Hematopoietic multipotent progenitor cell treated with erythropoietin and hydrocortisone succinate and interleukin-3 and kit ligand, for 17 days (in vitro differentiated cells): ENCODE measurements around the gene CLEC2B.
"Not testable (repeated sequence)": the region's sequence is repeated elsewhere in the genome, so short reads cannot be mapped to it uniquely, and the experiment has no call there.

Experiments
- DNase-seq: peaks from one replicate; pipeline ENCODE4 v3.0.0-alpha.2; 2015; ENCODE audit warnings: low spot score

The CLEC2B gene

DNA sequence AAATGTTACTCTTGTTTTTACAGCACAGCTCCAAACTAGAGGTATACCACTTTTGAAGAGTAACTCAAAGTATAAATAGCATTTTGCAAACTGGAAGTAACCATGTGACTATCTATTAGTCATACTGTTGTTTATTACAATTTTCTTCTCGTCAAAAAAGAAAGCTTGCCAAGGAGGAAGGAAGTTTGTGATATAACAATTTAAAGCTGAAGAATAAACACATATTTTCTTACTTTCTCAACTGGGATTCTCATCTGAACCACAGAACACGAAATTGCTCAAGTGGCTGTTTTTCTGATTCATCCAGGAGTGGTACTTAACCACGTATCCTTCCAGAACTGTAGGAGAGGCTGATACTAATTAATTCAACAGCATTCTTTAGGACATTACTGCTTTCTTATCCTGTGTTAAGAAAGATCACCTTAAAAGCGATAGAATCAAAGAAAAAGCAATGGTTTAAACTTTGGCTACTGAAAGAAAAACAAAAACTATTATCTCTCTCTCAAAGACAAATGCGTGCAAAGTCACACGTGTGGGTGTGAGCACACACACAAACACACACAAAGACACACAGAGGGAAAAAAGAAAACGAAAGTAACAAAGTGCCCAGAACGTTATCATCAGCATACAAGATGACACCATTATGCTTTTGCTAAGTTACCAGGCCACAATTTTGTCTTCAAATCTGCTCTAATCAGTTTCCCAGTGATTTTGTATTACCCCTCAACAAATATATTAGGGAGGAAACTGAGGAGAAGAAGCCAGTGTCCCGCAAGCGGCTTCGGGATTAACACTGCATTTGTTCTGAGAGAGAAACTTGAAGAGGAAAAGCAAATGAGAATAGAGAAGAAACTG lies at the start of gene CLEC2B:
Gene CLEC2B (minus strand): TSS at position 48 of the 855 bp plus-strand sequence.
- DNase-seq = peak; percentile 75

DNA sequence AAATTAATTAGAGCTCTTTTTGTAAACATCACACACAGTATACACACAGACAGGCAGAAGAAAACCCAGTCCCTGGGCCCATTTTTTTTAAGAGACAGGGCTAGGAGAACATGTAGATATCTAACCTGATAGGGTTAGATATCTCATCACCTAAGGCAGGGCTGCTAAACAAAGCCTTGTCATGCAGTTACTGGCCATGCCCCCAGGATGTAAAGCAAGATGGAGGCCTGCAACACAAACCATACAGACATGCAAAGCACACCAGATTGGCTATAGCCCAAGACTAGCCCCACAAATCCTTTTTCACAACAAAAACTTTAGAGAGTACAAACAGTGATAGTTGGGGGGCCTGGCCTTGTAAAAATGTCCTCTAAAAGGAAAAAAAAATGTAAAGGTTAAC lies 42.6 kb upstream of the CLEC2B start:
- no peak for DNase-seq

DNA sequence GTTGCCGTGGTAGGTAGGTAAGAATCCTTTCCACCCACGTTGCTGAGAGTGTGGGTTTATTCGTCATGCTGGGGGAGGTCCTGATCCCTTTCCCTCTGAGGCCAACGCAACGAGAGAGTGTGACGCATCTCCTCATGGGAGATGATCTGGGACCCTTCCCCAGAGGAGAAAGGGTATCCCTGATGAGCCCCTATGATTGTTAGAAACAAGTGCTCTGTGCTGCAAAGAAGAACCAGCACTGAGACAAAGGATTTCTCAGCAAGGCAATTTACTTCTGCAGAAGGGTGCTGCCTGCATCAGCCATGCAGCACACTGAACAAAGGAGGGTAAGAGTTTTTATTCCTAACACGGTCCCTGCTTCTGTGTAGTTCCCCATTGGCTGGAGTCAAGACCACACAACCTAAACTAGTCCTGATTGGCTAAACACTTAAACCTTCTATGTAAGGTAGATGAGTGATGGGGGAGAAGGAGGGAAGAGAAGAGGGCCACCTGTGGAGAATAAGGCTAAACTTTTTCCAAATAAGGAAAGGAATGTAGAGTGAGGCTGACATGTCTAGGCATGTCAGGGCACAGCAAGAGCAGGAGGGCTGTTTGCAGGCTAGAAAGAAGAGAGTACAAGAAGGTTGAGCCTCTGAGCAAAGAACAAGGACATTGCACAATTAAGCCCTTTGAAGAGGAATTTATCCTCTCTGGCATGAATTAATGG lies 41.7 kb upstream of the CLEC2B start:
- no peak for DNase-seq

DNA sequence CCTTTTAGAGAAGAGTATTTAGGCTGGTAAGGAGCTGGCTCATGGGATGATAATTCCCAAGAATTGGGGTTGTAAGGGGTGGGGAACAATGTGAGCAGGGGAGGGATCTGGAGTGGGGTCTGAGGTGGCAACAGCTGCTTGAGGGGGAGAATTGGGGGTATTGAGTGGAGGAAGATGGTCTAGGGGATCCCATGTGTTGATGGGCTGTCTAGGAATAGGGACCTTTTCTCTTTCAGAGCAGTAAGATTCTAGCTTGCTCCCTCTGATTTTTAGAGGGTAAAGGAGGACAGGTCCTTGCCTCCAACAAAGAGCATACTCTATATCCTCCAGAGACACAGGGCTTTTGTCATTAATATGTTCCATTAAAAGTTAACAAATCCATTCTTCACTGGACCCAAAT lies 40.6 kb upstream of the CLEC2B start:
- DNase-seq = no peak

DNA sequence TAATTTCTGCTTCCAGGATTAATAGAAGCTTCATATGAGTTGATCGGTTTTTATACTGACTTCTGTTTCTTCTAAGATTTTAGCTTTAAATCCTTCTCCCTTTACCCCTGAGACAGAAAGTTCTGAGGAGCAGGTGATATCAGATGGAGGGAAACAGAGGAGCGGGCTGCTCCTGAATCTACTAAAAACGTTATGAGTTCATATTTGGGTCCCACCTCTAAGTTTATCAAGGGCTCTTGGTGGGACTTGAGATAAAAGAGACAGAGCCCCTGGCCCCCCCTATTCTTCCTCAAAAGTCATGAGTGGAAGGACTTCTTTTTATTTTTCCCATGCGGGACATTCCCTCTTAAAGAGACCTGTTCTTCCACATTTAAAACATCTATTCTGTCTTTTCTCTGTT lies 39.2 kb upstream of the CLEC2B start:
- DNase-seq = no peak

DNA sequence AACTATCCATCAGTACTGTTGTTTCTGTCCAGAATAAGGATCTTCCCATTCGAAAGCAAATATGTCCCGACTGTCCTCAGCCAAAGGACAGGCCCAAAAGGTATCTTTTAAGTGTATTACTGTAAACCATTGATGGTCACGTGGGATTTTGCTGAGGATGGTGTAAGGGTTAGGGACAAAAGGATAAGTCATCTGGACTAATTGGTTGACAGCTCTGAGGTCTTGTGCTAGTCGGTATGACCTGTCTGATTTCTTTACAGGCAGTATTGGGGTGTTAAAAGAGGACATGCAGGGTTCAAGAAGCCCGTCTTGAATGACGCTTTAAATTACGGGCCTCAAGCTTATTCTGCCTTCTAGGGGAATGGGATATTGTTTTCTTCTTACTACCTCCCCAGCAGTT lies 38.6 kb upstream of the CLEC2B start:
- DNase-seq = no peak

DNA sequence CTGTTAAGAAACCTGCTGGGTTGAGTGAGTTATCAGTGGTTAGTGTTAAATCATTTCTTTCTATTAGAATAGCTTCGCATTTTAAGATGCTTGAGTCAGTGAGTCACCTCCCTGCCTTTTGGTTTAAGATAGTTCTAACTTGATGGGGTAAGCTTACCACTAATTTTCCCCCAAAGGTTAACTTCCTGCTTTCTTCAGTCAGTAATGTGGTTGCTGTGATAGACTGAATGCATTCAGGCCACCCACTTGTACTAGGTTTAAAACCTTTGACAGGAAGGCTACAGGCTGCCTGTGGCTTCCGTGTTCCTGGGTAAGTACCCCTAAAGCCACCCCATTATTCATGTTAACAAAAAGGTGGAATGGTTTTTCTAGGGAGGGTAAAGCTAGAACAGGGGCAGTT lies 37.7 kb upstream of the CLEC2B start:
- DNase-seq = no peak

DNA sequence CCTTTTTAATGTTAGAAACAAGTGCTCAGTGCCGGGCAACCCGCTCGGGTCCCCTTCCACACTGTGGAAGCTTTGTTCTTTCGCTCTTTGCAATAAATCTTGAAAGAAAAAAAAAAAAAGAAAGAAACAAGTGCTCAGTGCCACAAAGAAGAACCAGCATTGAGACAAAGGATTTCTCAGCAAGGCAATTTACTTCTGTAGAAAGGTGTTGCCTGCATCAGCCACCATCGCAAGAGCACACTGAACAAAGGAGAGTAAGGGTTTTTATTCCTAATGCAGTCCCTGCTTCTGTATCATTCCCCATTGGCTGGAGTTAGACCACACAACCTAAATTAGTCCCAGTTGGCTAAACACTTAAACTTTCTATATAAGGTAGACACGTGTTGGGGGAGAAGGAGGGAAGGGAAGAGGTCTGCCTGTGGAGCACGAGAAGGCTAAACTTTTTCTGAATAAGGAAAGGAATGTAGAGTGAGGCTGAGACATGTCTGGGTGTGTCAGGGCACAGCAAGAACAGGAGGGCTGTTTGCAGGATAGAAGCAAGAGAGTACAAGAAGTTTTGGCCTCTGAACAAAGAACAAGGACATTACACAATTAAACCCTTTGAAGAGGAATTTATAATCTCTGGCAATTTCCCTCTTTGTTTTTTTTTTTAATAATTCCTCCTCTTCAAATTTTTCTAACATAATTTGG lies 33.5 kb upstream of the CLEC2B start:
- no peak for DNase-seq

DNA sequence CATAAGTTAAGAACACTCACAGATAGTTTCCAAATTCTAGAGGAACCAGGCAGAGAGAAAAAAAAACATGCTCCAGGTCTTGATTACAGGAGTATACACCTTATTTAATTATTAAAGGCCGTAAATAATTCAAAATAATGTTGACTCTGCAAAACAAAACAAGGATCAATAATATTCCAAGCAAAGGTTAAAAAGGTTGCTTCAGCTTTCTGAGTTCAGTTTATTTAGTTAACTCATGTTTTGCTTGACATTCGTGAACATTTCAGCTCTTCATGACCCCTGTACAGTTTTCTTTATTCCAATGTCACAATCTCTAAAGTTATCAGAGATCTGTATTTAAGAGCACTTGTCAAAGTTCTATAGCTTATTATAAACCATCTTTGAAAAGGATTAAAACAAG lies 31.8 kb upstream of the CLEC2B start:
- DNase-seq = no peak

DNA sequence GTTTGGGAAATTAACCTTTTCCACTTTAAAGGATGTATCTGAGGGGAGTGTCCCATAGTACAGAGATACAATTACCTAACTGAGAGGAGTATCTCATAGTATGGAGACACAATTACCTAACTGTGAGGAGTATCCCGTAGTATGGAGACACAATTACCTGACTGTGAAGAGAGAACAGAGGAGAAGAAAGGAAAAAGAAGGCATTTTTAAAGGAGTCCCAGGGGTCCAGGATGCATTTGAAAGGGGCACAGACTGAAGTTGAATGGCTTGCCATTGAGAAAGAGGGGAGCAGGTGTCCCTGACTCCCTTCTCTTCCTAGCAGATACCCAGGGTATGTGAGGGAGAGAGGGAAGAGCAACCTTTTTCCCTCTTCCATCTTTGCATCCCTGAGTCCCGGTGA lies 30.1 kb upstream of the CLEC2B start:
- no peak for DNase-seq

DNA sequence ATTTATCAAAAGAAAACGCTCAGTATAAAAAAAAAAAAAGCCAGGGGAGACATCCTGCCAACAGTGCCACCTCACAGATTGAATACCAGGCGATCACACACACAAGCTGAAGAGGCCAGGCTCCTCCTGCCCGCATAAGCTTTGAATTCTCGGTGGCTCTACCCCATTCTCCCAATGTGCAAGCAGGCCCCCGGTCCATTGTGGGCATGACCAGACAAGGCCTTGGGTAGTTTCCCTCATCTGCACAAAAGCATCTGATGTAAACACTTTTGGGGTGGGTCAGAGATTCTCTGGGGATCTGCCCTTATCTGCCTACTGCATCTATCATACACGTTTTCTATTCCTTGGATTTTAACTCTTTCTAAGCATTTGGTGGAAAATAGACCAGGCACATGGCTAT lies 28.4 kb upstream of the CLEC2B start:
- no peak for DNase-seq

DNA sequence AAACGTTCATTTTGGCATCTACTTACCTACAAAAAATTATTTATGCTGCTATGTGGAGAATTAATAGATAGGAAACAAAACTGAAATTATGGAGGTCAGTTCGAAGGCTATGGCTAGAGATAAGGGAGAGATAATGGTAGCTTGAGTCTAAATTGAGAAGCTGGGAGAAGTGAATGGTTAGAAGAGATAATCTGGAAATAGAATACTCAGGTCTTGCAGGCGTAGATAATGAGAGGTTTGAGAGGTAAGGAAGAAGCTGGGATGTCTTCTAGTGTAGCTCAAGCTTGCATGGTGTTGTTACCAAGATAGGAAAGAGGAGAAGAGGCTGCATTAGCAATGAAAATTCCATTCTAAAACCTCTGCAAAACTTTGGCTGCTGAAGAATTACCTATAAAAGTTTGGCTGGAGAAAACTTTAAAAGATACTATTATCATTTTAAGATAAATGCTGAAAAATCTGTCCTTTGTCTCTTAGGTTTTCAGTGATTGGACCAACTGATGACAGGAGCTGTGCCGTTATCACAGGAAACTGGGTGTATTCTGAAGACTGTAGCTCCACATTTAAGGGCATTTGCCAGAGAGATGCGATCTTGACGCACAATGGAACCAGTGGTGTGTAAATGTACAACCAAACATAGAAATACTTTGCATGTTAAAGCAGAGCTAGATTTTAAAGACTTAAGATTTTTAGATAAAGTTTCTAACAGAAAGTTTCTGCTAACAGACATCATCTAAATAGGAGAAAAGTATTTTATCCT lies 26.2 kb upstream of the CLEC2B start:
- no peak for DNase-seq

DNA sequence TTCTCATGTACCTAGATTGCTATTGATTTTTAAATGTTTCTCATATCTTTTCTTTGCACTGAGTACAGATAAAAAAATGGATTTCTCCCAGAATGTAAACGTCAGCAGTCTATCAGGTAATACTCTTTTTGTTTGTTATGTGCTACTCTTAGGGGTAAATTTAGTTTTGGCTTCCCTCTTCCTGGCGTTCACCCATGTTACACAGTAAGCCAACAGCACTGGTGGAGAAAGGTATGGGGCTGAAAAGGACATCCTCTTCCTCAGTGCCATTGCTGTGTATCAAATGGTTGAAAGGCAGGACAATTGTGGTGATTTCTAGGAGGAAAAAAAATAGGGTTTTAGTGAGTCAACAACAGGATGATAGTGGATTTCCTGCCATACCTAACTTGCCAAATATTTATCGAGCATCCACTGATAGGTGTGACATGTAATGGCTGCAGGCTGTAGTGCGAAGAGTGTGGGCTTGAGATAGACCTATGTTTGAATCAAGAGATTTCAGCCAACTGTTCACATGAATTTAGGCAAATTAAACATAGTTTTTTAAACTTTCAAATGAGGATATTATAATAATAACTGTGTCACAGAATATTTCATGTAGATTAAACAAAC lies 19.6 kb upstream of the CLEC2B start:
- no peak for DNase-seq

DNA sequence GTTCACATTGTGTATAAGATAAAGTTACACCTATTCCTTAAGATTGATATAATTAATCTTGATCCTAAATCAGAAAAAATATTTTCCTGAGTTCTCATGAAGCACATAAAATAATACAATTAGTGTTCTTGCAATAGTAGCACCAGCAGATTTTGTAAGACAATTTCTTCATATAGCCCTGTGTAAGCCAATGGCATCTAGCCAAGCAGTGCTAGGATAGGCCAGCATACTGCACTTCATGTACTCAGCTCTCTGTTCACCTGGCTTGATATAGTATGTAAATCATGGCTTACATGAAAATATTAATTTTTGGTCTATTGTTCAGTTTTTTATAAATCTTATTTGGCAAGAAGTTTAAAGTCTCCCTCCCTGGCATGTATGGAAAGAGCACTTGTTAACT lies 14.0 kb upstream of the CLEC2B start:
- DNase-seq = no peak

DNA sequence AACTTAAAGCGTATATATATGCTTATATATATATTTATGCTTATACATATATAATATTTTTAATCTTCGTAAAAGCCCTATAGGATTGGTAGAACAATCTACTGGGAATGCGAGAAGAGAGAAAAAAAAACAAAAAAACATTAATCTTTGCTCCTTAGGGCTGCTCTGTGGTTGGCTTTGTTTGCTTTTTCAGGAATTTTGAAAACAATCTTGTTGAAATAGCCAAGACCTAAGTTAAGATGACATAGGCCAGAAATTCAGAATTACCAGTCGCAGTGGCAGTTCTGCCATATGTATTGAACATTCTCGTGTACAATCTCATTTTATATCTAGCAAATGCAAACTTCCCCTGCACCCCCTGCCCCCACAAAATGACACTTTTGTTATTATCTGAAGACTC lies 12.8 kb upstream of the CLEC2B start:
- no peak for DNase-seq

DNA sequence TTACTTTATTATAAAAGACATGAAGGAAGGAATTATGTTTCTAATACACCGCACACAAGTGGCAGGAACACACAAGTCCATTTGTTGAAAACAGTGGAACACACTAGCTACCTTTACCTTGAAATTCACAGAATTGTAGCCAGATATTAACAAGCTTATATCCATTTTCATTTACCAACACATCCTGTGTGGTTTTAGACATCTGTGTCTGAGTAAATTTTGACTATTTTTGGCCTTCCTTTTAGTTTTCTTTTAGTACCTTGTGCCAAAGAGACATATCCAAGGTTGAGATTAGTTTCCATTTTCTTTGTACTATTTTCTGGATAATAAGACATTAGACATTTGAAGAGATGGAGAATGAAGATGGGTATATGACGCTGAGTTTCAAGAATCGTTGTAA lies 12.1 kb upstream of the CLEC2B start, which contains the start of gene KLRF2:
Gene KLRF2 (plus strand): TSS at position 244 of the 400 bp plus-strand sequence. CDS start 107 bp downstream, at position 351.
- DNase-seq = no peak

DNA sequence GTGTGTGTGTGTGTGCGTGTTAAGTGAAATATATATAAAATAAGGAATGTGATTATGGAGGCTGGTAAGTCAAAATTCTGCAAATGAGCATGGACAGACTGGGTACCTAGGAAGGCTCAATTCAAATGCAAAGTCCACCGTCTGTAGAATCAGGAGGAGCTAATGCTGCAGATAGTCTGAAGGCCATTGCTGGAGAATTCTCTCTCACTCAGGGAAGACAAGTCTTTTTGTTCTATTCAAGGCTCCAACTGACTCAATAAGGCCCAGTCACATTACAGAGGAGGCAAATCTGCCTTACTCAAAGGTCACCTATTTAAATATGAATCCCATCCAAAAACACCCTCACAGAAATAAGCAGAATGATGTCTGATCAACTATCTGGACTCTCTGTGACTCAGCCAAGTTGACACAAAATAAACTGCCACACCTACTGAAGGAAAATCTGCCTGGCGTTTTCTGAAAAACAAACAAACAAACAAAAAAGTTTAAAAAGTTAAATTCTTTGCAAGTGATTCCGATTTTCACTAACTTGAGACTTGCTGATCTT lies 11.5 kb upstream of the CLEC2B start:
- DNase-seq = no peak

DNA sequence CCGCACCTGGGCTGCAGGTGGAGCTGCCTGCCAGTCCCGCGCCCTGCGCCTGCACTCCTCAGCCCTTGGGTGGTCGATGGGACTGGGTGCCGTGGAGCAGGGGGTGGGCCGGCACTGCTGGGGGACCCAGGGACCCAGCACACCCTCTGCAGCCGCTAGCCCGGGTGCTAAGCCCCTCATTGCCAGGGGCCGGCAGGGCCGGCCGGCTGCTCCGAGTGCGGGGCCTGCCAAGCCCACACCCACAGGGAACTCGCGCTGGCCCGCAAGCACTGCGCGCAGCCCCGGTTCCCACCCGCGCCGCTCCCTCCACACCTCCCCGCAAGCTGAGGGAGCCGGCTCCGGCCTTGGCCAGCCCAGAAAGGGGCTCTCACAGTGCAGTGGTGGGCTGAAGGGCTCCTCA lies 7.0 kb upstream of the CLEC2B start:
- not testable (repeated sequence) for DNase-seq

DNA sequence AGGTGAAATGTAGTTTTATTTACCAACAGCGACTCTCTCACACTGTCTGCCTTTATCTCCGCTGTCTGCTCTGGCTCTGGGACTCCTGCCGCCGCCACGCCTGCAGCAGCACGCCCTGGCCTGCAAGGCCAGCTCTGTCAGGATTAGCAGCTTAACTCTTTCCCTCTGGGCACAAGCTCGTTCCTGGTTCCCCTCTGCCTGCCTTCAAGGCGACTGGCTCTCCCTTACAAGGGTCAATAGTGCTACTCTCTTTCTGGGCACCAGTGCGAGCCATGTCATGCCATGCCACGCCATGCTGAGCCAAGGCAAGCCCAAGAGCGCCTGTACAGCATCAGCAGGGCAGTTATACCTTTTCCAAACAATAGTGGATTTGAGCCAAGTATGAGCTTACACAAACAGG lies 3.6 kb upstream of the CLEC2B start:
- DNase-seq = no peak

DNA sequence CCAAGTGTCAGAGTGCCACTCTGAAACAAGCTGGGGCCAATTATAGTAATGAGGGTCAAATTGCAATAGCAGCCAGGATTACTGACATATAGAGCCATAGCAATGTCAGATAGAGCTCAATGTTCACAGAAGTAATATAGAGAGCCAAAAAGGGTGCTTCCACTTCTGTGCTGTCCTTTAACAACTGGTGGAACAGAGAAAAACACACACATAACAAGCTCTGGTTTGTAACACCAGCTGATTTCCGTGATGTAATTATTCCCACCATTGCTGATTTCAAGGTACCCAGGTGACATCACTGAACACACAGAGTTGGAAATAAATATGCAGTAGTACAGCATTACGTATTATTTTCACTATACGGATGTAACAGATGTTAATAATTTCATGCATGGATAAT lies 3.0 kb upstream of the CLEC2B start:
- DNase-seq = no peak

DNA sequence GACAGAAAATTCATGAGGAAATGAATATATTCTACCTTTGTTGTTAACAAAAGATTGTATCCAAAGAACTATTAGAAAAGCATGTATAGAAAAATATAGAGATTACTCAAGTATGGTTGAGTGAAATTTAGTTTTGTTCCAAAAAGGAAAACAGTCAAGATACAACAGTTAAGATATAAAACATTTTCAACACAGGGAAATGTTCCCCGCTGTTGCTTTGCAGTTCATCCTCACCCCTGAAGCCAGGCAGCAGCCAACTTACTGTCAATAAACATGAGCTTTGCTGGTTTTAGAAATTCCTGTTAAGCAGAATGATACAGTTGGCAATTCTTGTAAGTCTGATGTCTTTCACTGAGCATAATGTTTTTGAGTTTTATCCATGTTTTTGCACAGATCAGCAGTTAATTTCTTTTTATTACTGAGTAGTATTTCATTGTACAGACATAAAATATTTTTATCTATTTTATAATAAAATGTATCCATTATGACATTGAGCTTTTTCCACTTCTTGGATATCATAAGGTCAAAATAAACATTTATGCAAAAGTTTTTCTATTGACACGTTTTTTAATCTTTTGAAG lies 1.2 kb upstream of the CLEC2B start:
- DNase-seq = peak; percentile 35
